Mucosa of rectum (tissue), 2 donors: ENCODE data around the gene STK31.
"Not testable (repeated sequence)": the region's sequence is repeated elsewhere in the genome, so short reads cannot be mapped to it uniquely, and the experiment has no call there.

Source experiments
- H3K27ac ChIP-seq, 2 donors: one replicate each; pipeline ENCODE4 v1.7.0; 2013; ENCODE audit warnings: inconsistent platforms in 2 of 2, low read depth in 2 of 2, low read length in 2 of 2
- H3K27me3 ChIP-seq, 2 donors: one replicate each; pipeline ENCODE4 v1.7.0; 2013; ENCODE audit warnings: low read length in 2 of 2; ENCODE audit not compliant: control insufficient read depth in 2 of 2, insufficient read depth in 2 of 2
- H3K36me3 ChIP-seq, 2 donors: one replicate each; pipeline ENCODE4 v1.7.0; 2013; ENCODE audit warnings: low read length in 2 of 2; ENCODE audit not compliant: control insufficient read depth in 2 of 2, insufficient read depth in 2 of 2
- H3K4me1 ChIP-seq, 2 donors: one replicate each; pipeline ENCODE4 v1.7.0; 2013; ENCODE audit warnings: low read length in 2 of 2, mild to moderate bottlenecking in 1 of 2; ENCODE audit not compliant: control insufficient read depth in 2 of 2, insufficient read depth in 2 of 2
- H3K4me3 ChIP-seq, 2 donors: one replicate each; pipeline ENCODE4 v1.7.0; 2013; ENCODE audit warnings: low read length in 2 of 2
- H3K9ac ChIP-seq, 2 donors: one replicate each; pipeline ENCODE4 v1.7.0; 2013; ENCODE audit warnings: low read length in 2 of 2, low read depth in 1 of 2, mild to moderate bottlenecking in 1 of 2
- H3K9me3 ChIP-seq, 2 donors: one replicate each; pipeline ENCODE4 v1.7.0; 2013; ENCODE audit warnings: low read length in 2 of 2; ENCODE audit not compliant: control insufficient read depth in 2 of 2
- donor health status: healthy.
- donor health status: Normal muscosa, but diverticular disease.

STK31 gene

GRCh38 chr7:23713285-23714149 is 3.5 kb downstream of the STK31 start:
- H3K36me3 ChIP-seq = no peaks in the 10 kb centered on the region
- no peaks in the 10 kb centered on the region for H3K9me3 ChIP-seq
- H3K4me3 ChIP-seq = no peak overlapping the region
- H3K4me1 ChIP-seq = peaks cover 0 to 2% of the 10 kb centered on the region in 2 donors
- no peak overlapping the region for H3K27ac ChIP-seq
- H3K27me3 ChIP-seq = no peaks in the 10 kb centered on the region
- no peak overlapping the region for H3K9ac ChIP-seq

GRCh38 chr7:23714150-23714464 is 4.1 kb downstream of the STK31 start:
- Histone ChIP-seq H3K9ac (no peak overlapping the region), H3K4me1 (peaks cover 0 to 2% of the 10 kb centered on the region in 2 donors), H3K36me3 (no peaks in the 10 kb centered on the region), H3K27me3 (no peaks in the 10 kb centered on the region), H3K9me3 (no peaks in the 10 kb centered on the region), H3K4me3 (no peak overlapping the region), H3K27ac (no peak overlapping the region)

- no peak overlapping the region for H3K4me3 ChIP-seq
- H3K9me3 ChIP-seq = no peaks in the 10 kb centered on the region
- no peaks in the 10 kb centered on the region for H3K4me1 ChIP-seq
- H3K36me3 ChIP-seq = no peaks in the 10 kb centered on the region
- no peak overlapping the region for H3K27ac ChIP-seq
- H3K9ac ChIP-seq = no peak overlapping the region
- H3K27me3 ChIP-seq = no peaks in the 10 kb centered on the region
Observed at GRCh38 chr7:23714579-23714978, 4.6 kb downstream of the STK31 start.

GRCh38 chr7:23715099-23715498 is 5.1 kb downstream of the STK31 start:
- H3K27ac ChIP-seq = no peak overlapping the region
- no peak overlapping the region for H3K4me3 ChIP-seq
- no peaks in the 10 kb centered on the region for H3K36me3 ChIP-seq
- H3K9ac ChIP-seq = no peak overlapping the region
- no peaks in the 10 kb centered on the region for H3K4me1 ChIP-seq
- no peaks in the 10 kb centered on the region for H3K27me3 ChIP-seq
- no peaks in the 10 kb centered on the region for H3K9me3 ChIP-seq

GRCh38 chr7:23717788-23718187 is 7.8 kb downstream of the STK31 start:
- H3K27me3 ChIP-seq = no peaks in the 10 kb centered on the region
- no peak overlapping the region for H3K27ac ChIP-seq
- no peak overlapping the region for H3K9ac ChIP-seq
- H3K9me3 ChIP-seq = no peaks in the 10 kb centered on the region
- H3K4me1 ChIP-seq = no peaks in the 10 kb centered on the region
- H3K4me3 ChIP-seq = no peak overlapping the region
- H3K36me3 ChIP-seq = no peaks in the 10 kb centered on the region

- Histone ChIP-seq H3K9me3 (no peaks in the 10 kb centered on the region), H3K36me3 (no peaks in the 10 kb centered on the region), H3K9ac (no peak overlapping the region), H3K27me3 (no peaks in the 10 kb centered on the region), H3K27ac (no peak overlapping the region), H3K4me1 (no peaks in the 10 kb centered on the region), H3K4me3 (no peak overlapping the region)
Observed at GRCh38 chr7:23721456-23721855, 11.4 kb downstream of the STK31 start.

- not testable (repeated sequence) for H3K4me3 ChIP-seq, H3K4me1 ChIP-seq, H3K27me3 ChIP-seq, H3K9ac ChIP-seq, H3K9me3 ChIP-seq, H3K36me3 ChIP-seq, H3K27ac ChIP-seq
Observed at GRCh38 chr7:23722587-23723216, 12.7 kb downstream of the STK31 start.

GRCh38 chr7:23724113-23724512 is 14.1 kb downstream of the STK31 start:
- H3K4me1 ChIP-seq, H3K9me3 ChIP-seq, H3K36me3 ChIP-seq, H3K4me3 ChIP-seq, H3K9ac ChIP-seq, H3K27me3 ChIP-seq, H3K27ac ChIP-seq: not testable (repeated sequence)

GRCh38 chr7:23742051-23742450 is 32.0 kb downstream of the STK31 start:
- no peaks in the 10 kb centered on the region for H3K9me3 ChIP-seq

GRCh38 chr7:23743226-23743625 is 33.2 kb downstream of the STK31 start:
- Histone ChIP-seq H3K9me3 (no peaks in the 10 kb centered on the region), H3K9ac (no peak overlapping the region), H3K27me3 (no peaks in the 10 kb centered on the region), H3K27ac (no peak overlapping the region), H3K4me1 (no peaks in the 10 kb centered on the region), H3K36me3 (no peaks in the 10 kb centered on the region), H3K4me3 (no peak overlapping the region)

More at GRCh38 chr7:23742051-23742450, 32.0 kb downstream of the STK31 start:
- H3K4me3 ChIP-seq = no peak overlapping the region
- no peak overlapping the region for H3K27ac ChIP-seq
- H3K36me3 ChIP-seq = no peaks in the 10 kb centered on the region
- H3K9ac ChIP-seq = no peak overlapping the region
- no peaks in the 10 kb centered on the region for H3K4me1 ChIP-seq
- no peaks in the 10 kb centered on the region for H3K27me3 ChIP-seq
